HepG2 (cell line): ENCODE results near the gene USP34.
A peak's percentile ranks its signal among the peaks of the same experiment; 100 is the strongest.

Source experiments
- CC2D1A ChIP-seq: sonication (generic); formaldehyde crosslinking; IDR thresholded peaks from 2 replicates; pipeline ENCODE4 v1.8.1; 2023; ENCODE audit warnings: mild to moderate bottlenecking, missing genetic modification reagents
- CREB1 ChIP-seq, 2 experiments: fragments of 450-650 bp in 1 of 2; IDR thresholded peaks; 2 replicates each; pipeline ENCODE4 v1.6.1; 2016 to 2017; ENCODE audit warnings: control low read depth in 1 of 2, mild to moderate bottlenecking in 1 of 2, missing compliant biosample characterization in 1 of 2, missing genetic modification characterization in 1 of 2
- CTCF ChIP-seq: sonication (generic); formaldehyde crosslinking; IDR thresholded peaks from 2 replicates; pipeline ENCODE4 v1.5.0; 2020; ENCODE audit warnings: mild to moderate bottlenecking, missing genetic modification reagents, moderate library complexity
- ETV6 ChIP-seq: sonication (generic); formaldehyde crosslinking; conservative IDR thresholded peaks from 2 replicates; pipeline ENCODE4 v1.4.0; 2020; ENCODE audit warnings: missing genetic modification reagents
- NFRKB ChIP-seq: fragments of 450-650 bp; IDR thresholded peaks from 2 replicates; pipeline ENCODE4 v1.6.1; 2017
- POLR2A ChIP-seq, 2 experiments: IDR thresholded peaks; 2 replicates each; pipeline ENCODE4 v1.6.1; 2011; ENCODE audit warnings: low read depth in 2 of 2, low read length in 2 of 2, mild to moderate bottlenecking in 1 of 2, moderate library complexity in 1 of 2; ENCODE audit not compliant: insufficient read depth in 1 of 2
- ZBTB40 ChIP-seq, 2 experiments: fragments of 450-650 bp in 1 of 2; sonication (generic) in 1 of 2; formaldehyde crosslinking in 1 of 2; IDR thresholded peaks; 2 replicates each; pipeline versions ENCODE4 v1.6.1 to v1.8.0; 2016 to 2022; ENCODE audit warnings: antibody characterized with exemption in 1 of 2, mild to moderate bottlenecking in 1 of 2, missing genetic modification reagents in 1 of 2
- ZNF607 ChIP-seq: sonication (generic); formaldehyde crosslinking; IDR thresholded peaks from 2 replicates; pipeline ENCODE4 v1.5.1; 2020; ENCODE audit warnings: missing genetic modification reagents, mild to moderate bottlenecking, borderline replicate concordance

- TF ChIP-seq NFRKB (no peak), CC2D1A (CRISPR knock-in tag) (peak; percentile 15; the same call in 1 of the 2 replicates), ZNF607 (CRISPR knock-in tag) (no peak), CREB1 (IDR thresholded peaks at IDR 0.05) (no peak), CREB1 (CRISPR knock-in tag; IDR thresholded peaks at IDR 0.05) (no peak), ETV6 (CRISPR knock-in tag) (no peak), CTCF (no peak), ZBTB40 (IDR thresholded peaks at IDR 0.05) (no peak), ZBTB40 (CRISPR knock-in tag; IDR thresholded peaks at IDR 0.05) (no peak), POLR2A (IDR thresholded peaks at IDR 0.05; ENCODE audit: insufficient read depth in 1 of 2, low read depth in 2 of 2, low read length in 2 of 2) (no peak; a peak in 1 of 4 replicates)
These were observed 292.9 kb downstream of the USP34 start for GRCh38 chr2:61177727-61178549.
